HEK293 (cell line): ENCODE data around the gene PEAK3.

Source experiments
- EGR2 ChIP-seq: fragments of 450-650 bp; formaldehyde crosslinking; IDR thresholded peaks from 2 replicates; pipeline ENCODE4 v1.5.1; 2016; ENCODE audit warnings: low read depth, missing biosample characterization, missing genetic modification characterization
- FEZF1 ChIP-seq: fragments of 450-650 bp; formaldehyde crosslinking; IDR thresholded peaks from 2 replicates; pipeline ENCODE4 v1.5.1; 2016; ENCODE audit warnings: missing biosample characterization, missing genetic modification characterization
- KLF1 ChIP-seq: fragments of 450-650 bp; formaldehyde crosslinking; IDR thresholded peaks from 2 replicates; pipeline ENCODE4 v1.5.1; 2016; ENCODE audit warnings: missing biosample characterization, missing genetic modification characterization
- SCRT2 ChIP-seq: fragments of 450-650 bp; formaldehyde crosslinking; IDR thresholded peaks from 2 replicates; pipeline ENCODE4 v1.5.1; 2016; ENCODE audit warnings: missing biosample characterization, missing genetic modification characterization
- ZBTB20 ChIP-seq: fragments of 450-650 bp; formaldehyde crosslinking; IDR thresholded peaks from 2 replicates; pipeline ENCODE4 v1.5.1; 2016; ENCODE audit warnings: missing biosample characterization, missing genetic modification characterization
- ZBTB21 ChIP-seq: fragments of 450-650 bp; formaldehyde crosslinking; IDR thresholded peaks from 2 replicates; pipeline ENCODE4 v1.5.1; 2017; ENCODE audit warnings: missing biosample characterization, missing genetic modification characterization
- ZBTB7A ChIP-seq: fragments of 450-650 bp; formaldehyde crosslinking; IDR thresholded peaks from 2 replicates; pipeline ENCODE4 v1.5.1; 2016; ENCODE audit warnings: low read depth, missing biosample characterization, missing genetic modification characterization
- ZFHX2 ChIP-seq: fragments of 450-650 bp; formaldehyde crosslinking; conservative IDR thresholded peaks from 2 replicates; pipeline ENCODE4 v1.5.1; 2016; ENCODE audit warnings: missing biosample characterization, missing genetic modification characterization
- ZNF214 ChIP-seq: fragments of 450-650 bp; formaldehyde crosslinking; IDR thresholded peaks from 2 replicates; pipeline ENCODE4 v1.5.1; 2017; ENCODE audit warnings: missing biosample characterization, mild to moderate bottlenecking, missing genetic modification characterization, borderline replicate concordance
- ZNF416 ChIP-seq: fragments of 450-650 bp; formaldehyde crosslinking; IDR thresholded peaks from 2 replicates; pipeline ENCODE4 v1.5.1; 2016; ENCODE audit warnings: missing biosample characterization, missing genetic modification characterization
- ZNF521 ChIP-seq: fragments of 450-650 bp; formaldehyde crosslinking; IDR thresholded peaks from 2 replicates; pipeline ENCODE4 v1.5.1; 2017; ENCODE audit warnings: missing biosample characterization, mild to moderate bottlenecking, missing genetic modification characterization
- ZNF529 ChIP-seq: fragments of 450-650 bp; formaldehyde crosslinking; IDR thresholded peaks from 2 replicates; pipeline ENCODE4 v1.5.1; 2017; ENCODE audit warnings: missing genetic modification characterization, missing biosample characterization; ENCODE audit not compliant: insufficient replicate concordance
- ZNF629 ChIP-seq: fragments of 450-650 bp; formaldehyde crosslinking; IDR thresholded peaks from 2 replicates; pipeline ENCODE4 v1.5.1; 2017; ENCODE audit warnings: missing biosample characterization, missing genetic modification characterization
- ZNF677 ChIP-seq: fragments of 450-650 bp; IDR thresholded peaks from 2 replicates; pipeline ENCODE4 v1.5.0; 2018; ENCODE audit warnings: missing biosample characterization, mild to moderate bottlenecking, missing genetic modification characterization, moderate library complexity
- ZNF843 ChIP-seq: fragments of 450-650 bp; formaldehyde crosslinking; IDR thresholded peaks from 2 replicates; pipeline ENCODE4 v1.5.1; 2016; ENCODE audit warnings: missing biosample characterization, missing genetic modification characterization
- ZXDB ChIP-seq: fragments of 450-650 bp; formaldehyde crosslinking; IDR thresholded peaks from 2 replicates; pipeline ENCODE4 v1.5.1; 2016; ENCODE audit warnings: missing biosample characterization, missing genetic modification characterization
- TF ChIP-seq, protein P1 (sequence below): fragments of 450-650 bp; formaldehyde crosslinking; IDR thresholded peaks from 2 replicates; pipeline ENCODE4 v1.5.1; 2017; ENCODE audit warnings: missing biosample characterization, missing genetic modification characterization
- TF ChIP-seq, protein P2 (sequence below): fragments of 450-650 bp; formaldehyde crosslinking; IDR thresholded peaks from 2 replicates; pipeline ENCODE4 v1.5.1; 2016; ENCODE audit warnings: missing biosample characterization, missing genetic modification characterization
- TF ChIP-seq, protein P3 (sequence below): fragments of 450-650 bp; formaldehyde crosslinking; IDR thresholded peaks from 2 replicates; pipeline ENCODE4 v1.5.1; 2016; ENCODE audit warnings: missing biosample characterization, missing genetic modification characterization, low read depth
- TF ChIP-seq, protein P4 (sequence below): fragments of 450-650 bp; formaldehyde crosslinking; IDR thresholded peaks from 2 replicates; pipeline ENCODE4 v1.5.1; 2016; ENCODE audit warnings: missing biosample characterization, missing genetic modification characterization
- TF ChIP-seq, protein P5 (sequence below): fragments of 450-650 bp; formaldehyde crosslinking; IDR thresholded peaks from 2 replicates; pipeline ENCODE4 v1.5.1; 2016; ENCODE audit warnings: missing biosample characterization, missing genetic modification characterization
- TF ChIP-seq, protein P6 (sequence below): fragments of 450-650 bp; formaldehyde crosslinking; IDR thresholded peaks from 2 replicates; pipeline ENCODE4 v1.5.1; 2016; ENCODE audit warnings: missing biosample characterization, missing genetic modification characterization
- TF ChIP-seq, protein P7 (sequence below): fragments of 450-650 bp; formaldehyde crosslinking; IDR thresholded peaks from 2 replicates; pipeline ENCODE4 v1.5.1; 2016; ENCODE audit warnings: missing biosample characterization, missing genetic modification characterization
- TF ChIP-seq, protein P8 (sequence below): fragments of 450-650 bp; formaldehyde crosslinking; IDR thresholded peaks from 2 replicates; pipeline ENCODE4 v1.5.1; 2016; ENCODE audit warnings: missing biosample characterization, missing genetic modification characterization

Gene PEAK3

DNA sequence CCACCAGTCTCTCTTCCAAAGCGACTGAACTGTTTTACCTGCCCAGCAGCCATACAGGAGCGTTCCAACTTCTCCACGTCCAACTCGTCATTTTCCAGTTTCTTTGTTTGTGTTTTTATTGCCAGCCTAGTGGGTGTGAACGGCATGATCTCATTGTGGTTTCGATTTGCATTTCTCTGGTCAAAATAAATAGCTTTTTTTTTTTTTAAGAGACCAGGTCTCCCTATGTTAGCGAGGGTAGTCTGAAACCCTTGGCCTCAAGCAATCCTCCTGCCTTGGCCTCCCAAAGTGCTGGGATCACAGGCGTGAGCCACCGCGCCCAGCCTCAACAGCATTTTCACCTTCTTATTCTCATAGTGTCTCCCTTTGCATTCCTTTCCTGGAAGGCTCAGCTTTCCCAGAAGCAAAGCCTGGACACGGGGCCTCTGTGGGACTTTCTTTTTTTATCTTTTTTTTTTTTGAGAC lies 21.6 kb downstream of the PEAK3 start (continued):
- TF ChIP-seq ZBTB21 (tag by site-specific recombination) (peak; percentile 79), FEZF1 (tag by site-specific recombination) (peak; percentile 55), KLF1 (tag by site-specific recombination) (peak; percentile 82), ZNF529 (no peak), ZBTB7A (tag by site-specific recombination) (no peak), EGR2 (peak; percentile 50; the same call in 1 of the 2 replicates), ZNF521 (tag by site-specific recombination) (no peak), SCRT2 (tag by site-specific recombination) (no peak), ZFHX2 (tag by site-specific recombination) (peak; percentile 68), ZXDB (0 out of 2 replicates have a peak, but pooled peaks have one; percentile 23), ZNF677 (tag by site-specific recombination) (no peak), ZBTB20 (tag by site-specific recombination) (no peak), ZNF214 (no peak), ZNF843 (tag by site-specific recombination) (0 out of 2 replicates have a peak, but pooled peaks have one; percentile 10), ZNF416 (tag by site-specific recombination) (no peak), ZNF629 (tag by site-specific recombination) (peak; percentile 91)
- TF ChIP-seq, protein P1, sequence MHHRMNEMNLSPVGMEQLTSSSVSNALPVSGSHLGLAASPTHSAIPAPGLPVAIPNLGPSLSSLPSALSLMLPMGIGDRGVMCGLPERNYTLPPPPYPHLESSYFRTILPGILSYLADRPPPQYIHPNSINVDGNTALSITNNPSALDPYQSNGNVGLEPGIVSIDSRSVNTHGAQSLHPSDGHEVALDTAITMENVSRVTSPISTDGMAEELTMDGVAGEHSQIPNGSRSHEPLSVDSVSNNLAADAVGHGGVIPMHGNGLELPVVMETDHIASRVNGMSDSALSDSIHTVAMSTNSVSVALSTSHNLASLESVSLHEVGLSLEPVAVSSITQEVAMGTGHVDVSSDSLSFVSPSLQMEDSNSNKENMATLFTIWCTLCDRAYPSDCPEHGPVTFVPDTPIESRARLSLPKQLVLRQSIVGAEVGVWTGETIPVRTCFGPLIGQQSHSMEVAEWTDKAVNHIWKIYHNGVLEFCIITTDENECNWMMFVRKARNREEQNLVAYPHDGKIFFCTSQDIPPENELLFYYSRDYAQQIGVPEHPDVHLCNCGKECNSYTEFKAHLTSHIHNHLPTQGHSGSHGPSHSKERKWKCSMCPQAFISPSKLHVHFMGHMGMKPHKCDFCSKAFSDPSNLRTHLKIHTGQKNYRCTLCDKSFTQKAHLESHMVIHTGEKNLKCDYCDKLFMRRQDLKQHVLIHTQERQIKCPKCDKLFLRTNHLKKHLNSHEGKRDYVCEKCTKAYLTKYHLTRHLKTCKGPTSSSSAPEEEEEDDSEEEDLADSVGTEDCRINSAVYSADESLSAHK (tag by site-specific recombination): peak; percentile 60; the same call in 1 of the 2 replicates
- TF ChIP-seq, protein P2, sequence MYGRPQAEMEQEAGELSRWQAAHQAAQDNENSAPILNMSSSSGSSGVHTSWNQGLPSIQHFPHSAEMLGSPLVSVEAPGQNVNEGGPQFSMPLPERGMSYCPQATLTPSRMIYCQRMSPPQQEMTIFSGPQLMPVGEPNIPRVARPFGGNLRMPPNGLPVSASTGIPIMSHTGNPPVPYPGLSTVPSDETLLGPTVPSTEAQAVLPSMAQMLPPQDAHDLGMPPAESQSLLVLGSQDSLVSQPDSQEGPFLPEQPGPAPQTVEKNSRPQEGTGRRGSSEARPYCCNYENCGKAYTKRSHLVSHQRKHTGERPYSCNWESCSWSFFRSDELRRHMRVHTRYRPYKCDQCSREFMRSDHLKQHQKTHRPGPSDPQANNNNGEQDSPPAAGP (tag by site-specific recombination): peak; percentile 57; the same call in 1 of the 2 replicates
- TF ChIP-seq, protein P3, sequence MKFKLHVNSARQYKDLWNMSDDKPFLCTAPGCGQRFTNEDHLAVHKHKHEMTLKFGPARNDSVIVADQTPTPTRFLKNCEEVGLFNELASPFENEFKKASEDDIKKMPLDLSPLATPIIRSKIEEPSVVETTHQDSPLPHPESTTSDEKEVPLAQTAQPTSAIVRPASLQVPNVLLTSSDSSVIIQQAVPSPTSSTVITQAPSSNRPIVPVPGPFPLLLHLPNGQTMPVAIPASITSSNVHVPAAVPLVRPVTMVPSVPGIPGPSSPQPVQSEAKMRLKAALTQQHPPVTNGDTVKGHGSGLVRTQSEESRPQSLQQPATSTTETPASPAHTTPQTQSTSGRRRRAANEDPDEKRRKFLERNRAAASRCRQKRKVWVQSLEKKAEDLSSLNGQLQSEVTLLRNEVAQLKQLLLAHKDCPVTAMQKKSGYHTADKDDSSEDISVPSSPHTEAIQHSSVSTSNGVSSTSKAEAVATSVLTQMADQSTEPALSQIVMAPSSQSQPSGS (tag by site-specific recombination): peak; percentile 31; the same call in 1 of the 2 replicates
- TF ChIP-seq, protein P4, sequence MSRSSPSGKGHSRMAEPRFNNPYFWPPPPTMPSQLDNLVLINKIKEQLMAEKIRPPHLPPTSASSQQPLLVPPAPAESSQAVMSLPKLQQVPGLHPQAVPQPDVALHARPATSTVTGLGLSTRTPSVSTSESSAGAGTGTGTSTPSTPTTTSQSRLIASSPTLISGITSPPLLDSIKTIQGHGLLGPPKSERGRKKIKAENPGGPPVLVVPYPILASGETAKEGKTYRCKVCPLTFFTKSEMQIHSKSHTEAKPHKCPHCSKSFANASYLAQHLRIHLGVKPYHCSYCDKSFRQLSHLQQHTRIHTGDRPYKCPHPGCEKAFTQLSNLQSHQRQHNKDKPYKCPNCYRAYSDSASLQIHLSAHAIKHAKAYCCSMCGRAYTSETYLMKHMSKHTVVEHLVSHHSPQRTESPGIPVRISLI (tag by site-specific recombination): 0 out of 2 replicates have a peak, but pooled peaks have one; percentile 40
- TF ChIP-seq, protein P5, sequence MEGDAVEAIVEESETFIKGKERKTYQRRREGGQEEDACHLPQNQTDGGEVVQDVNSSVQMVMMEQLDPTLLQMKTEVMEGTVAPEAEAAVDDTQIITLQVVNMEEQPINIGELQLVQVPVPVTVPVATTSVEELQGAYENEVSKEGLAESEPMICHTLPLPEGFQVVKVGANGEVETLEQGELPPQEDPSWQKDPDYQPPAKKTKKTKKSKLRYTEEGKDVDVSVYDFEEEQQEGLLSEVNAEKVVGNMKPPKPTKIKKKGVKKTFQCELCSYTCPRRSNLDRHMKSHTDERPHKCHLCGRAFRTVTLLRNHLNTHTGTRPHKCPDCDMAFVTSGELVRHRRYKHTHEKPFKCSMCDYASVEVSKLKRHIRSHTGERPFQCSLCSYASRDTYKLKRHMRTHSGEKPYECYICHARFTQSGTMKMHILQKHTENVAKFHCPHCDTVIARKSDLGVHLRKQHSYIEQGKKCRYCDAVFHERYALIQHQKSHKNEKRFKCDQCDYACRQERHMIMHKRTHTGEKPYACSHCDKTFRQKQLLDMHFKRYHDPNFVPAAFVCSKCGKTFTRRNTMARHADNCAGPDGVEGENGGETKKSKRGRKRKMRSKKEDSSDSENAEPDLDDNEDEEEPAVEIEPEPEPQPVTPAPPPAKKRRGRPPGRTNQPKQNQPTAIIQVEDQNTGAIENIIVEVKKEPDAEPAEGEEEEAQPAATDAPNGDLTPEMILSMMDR (tag by site-specific recombination): no peak
- TF ChIP-seq, protein P6, sequence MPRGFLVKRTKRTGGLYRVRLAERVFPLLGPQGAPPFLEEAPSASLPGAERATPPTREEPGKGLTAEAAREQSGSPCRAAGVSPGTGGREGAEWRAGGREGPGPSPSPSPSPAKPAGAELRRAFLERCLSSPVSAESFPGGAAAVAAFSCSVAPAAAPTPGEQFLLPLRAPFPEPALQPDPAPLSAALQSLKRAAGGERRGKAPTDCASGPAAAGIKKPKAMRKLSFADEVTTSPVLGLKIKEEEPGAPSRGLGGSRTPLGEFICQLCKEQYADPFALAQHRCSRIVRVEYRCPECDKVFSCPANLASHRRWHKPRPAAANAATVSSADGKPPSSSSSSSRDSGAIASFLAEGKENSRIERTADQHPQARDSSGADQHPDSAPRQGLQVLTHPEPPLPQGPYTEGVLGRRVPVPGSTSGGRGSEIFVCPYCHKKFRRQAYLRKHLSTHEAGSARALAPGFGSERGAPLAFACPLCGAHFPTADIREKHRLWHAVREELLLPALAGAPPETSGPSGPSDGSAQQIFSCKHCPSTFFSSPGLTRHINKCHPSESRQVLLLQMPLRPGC (tag by site-specific recombination): peak; percentile 93
- TF ChIP-seq, protein P7, sequence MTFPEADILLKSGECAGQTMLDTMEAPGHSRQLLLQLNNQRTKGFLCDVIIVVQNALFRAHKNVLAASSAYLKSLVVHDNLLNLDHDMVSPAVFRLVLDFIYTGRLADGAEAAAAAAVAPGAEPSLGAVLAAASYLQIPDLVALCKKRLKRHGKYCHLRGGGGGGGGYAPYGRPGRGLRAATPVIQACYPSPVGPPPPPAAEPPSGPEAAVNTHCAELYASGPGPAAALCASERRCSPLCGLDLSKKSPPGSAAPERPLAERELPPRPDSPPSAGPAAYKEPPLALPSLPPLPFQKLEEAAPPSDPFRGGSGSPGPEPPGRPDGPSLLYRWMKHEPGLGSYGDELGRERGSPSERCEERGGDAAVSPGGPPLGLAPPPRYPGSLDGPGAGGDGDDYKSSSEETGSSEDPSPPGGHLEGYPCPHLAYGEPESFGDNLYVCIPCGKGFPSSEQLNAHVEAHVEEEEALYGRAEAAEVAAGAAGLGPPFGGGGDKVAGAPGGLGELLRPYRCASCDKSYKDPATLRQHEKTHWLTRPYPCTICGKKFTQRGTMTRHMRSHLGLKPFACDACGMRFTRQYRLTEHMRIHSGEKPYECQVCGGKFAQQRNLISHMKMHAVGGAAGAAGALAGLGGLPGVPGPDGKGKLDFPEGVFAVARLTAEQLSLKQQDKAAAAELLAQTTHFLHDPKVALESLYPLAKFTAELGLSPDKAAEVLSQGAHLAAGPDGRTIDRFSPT (tag by site-specific recombination): peak; percentile 55; the same call in 1 of the 2 replicates
- TF ChIP-seq, protein P8, sequence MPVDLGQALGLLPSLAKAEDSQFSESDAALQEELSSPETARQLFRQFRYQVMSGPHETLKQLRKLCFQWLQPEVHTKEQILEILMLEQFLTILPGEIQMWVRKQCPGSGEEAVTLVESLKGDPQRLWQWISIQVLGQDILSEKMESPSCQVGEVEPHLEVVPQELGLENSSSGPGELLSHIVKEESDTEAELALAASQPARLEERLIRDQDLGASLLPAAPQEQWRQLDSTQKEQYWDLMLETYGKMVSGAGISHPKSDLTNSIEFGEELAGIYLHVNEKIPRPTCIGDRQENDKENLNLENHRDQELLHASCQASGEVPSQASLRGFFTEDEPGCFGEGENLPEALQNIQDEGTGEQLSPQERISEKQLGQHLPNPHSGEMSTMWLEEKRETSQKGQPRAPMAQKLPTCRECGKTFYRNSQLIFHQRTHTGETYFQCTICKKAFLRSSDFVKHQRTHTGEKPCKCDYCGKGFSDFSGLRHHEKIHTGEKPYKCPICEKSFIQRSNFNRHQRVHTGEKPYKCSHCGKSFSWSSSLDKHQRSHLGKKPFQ (tag by site-specific recombination): peak; percentile 92
